Sciatic nerve (tissue), 2 donors: ENCODE data around the gene EXOC4. TPM values are rescaled to one million over a fixed set of nuclear protein-coding genes. Genes with fewer than 3 reads are reported as not detected.

ENCODE experiments used
- ATAC-seq: fragments of 200-7000 bp; cut with Tn5 transposase; one replicate; pipeline ENCODE4 v1.9.1; 2020; ENCODE audit warnings: mild to moderate bottlenecking, moderate library complexity
- DNase-seq: peaks from one replicate; pipeline ENCODE4 v3.0.0-alpha.2; 2020; ENCODE audit warnings: low spot score
- intact Hi-C: fragments of 100-400 bp; cut with DNase I; formaldehyde crosslinking; loops from one replicate; pipeline ENCODE4 v1.14.2; 2022
- total RNA-seq: library from RNA; stranded (reverse); fragmentation: NEBNext Ultra II Directional; extraction: Animal tissue kit (Norgen Biotek cat#: 25700); gene quantifications from one replicate; pipeline ENCODE4 v1.2.1, GENCODE V29; 2021
- donor health status: DM: no; HTN: no; CAD: no.
- donor health status: DM: no; HTN: no; CAD: no.

EXOC4 gene
- total RNA-seq, 1 donor from 2014 or later: 109 TPM

- DNase-seq: no peak
- ATAC-seq: no peak
- intact Hi-C loops: no loop called here
These were observed 444.7 kb downstream of the EXOC4 start for GRCh38 chr7:133697585-133697984.

GRCh38 chr7:133698127-133698526 is 445.2 kb downstream of the EXOC4 start:
- intact Hi-C loops: no loop called here
- no peak for DNase-seq
- no peak for ATAC-seq

- ATAC-seq: no peak
- DNase-seq: no peak
- intact Hi-C loops: no loop called here
These were observed 446.5 kb downstream of the EXOC4 start for GRCh38 chr7:133699386-133699785.

- intact Hi-C loops: no loop called here
- ATAC-seq: no peak
- no peak for DNase-seq
These were observed 449.2 kb downstream of the EXOC4 start for GRCh38 chr7:133702078-133702477.

GRCh38 chr7:133702960-133703359 is 450.1 kb downstream of the EXOC4 start:
- ATAC-seq (no peak), DNase-seq (no peak)
- intact Hi-C loops: no loop called here

GRCh38 chr7:133703547-133703946 is 450.7 kb downstream of the EXOC4 start:
- no peak for DNase-seq
- ATAC-seq: no peak
- intact Hi-C loops: no loop called here

- ATAC-seq (no peak), DNase-seq (no peak)
- intact Hi-C loops: no loop called here
These were observed 451.6 kb downstream of the EXOC4 start for GRCh38 chr7:133704453-133704852.

- intact Hi-C loops: no loop called here
- ATAC-seq (no peak), DNase-seq (no peak)
These were observed 452.7 kb downstream of the EXOC4 start for GRCh38 chr7:133705596-133705995.

- DNase-seq (no peak), ATAC-seq (no peak)
- intact Hi-C loops: no loop called here
These were observed 453.1 kb downstream of the EXOC4 start for GRCh38 chr7:133706016-133706415.

- intact Hi-C loops: no loop called here
- ATAC-seq: no peak
These were observed 456.4 kb downstream of the EXOC4 start for GRCh38 chr7:133709036-133709880.

GRCh38 chr7:133712544-133712943 is 459.7 kb downstream of the EXOC4 start:
- DNase-seq (no peak), ATAC-seq (no peak)
- intact Hi-C loops: no loop called here

More at GRCh38 chr7:133709036-133709880, 456.4 kb downstream of the EXOC4 start:
- DNase-seq: no peak

GRCh38 chr7:133714654-133715053 is 461.8 kb downstream of the EXOC4 start:
- ATAC-seq (no peak), DNase-seq (no peak)
- intact Hi-C loops: no loop called here

- DNase-seq: no peak
- intact Hi-C loops: no loop called here
- no peak for ATAC-seq
These were observed 465.3 kb downstream of the EXOC4 start for GRCh38 chr7:133718131-133718530.

- intact Hi-C loops: no loop called here
- ATAC-seq (no peak), DNase-seq (no peak)
These were observed 470.2 kb downstream of the EXOC4 start for GRCh38 chr7:133723044-133723443.

GRCh38 chr7:133724148-133724547 is 471.3 kb downstream of the EXOC4 start:
- intact Hi-C loops: no loop called here
- no peak for ATAC-seq
- DNase-seq: no peak

- ATAC-seq (no peak), DNase-seq (no peak)
- intact Hi-C loops: no loop called here
These were observed 471.8 kb downstream of the EXOC4 start for GRCh38 chr7:133724694-133725093.

GRCh38 chr7:133727476-133728214 is 474.8 kb downstream of the EXOC4 start:
- ATAC-seq: no peak
- DNase-seq: no peak
- intact Hi-C loops: no loop called here

- DNase-seq: no peak
- ATAC-seq: no peak
- intact Hi-C loops: no loop called here
These were observed 477.5 kb downstream of the EXOC4 start for GRCh38 chr7:133730360-133730759.

GRCh38 chr7:133733401-133733800 is 480.5 kb downstream of the EXOC4 start:
- intact Hi-C loops: no loop called here
- DNase-seq (no peak), ATAC-seq (no peak)

- DNase-seq (no peak), ATAC-seq (no peak)
- intact Hi-C loops: no loop called here
These were observed 482.3 kb downstream of the EXOC4 start for GRCh38 chr7:133735222-133735621.
